Upper lobe of right lung (tissue), 1 donor: ENCODE data around the gene UBIAD1. TPM values are rescaled to one million over a fixed set of nuclear protein-coding genes. Genes with fewer than 3 reads are reported as not detected.
"Not testable (repeated sequence)": the region's sequence is repeated elsewhere in the genome, so short reads cannot be mapped to it uniquely, and the experiment has no call there.

ENCODE experiments used
- ATAC-seq: fragments of 200-7000 bp; cut with Tn5 transposase; one replicate; pipeline ENCODE4 v1.9.1; 2020; ENCODE audit warnings: mild to moderate bottlenecking, moderate library complexity
- DNase-seq: peaks from one replicate; pipeline ENCODE4 v3.0.0-alpha.2; 2020
- H3K27ac ChIP-seq: fragments of 200-600 bp; one replicate; pipeline ENCODE4 v1.8.0; 2022
- H3K27me3 ChIP-seq: fragments of 200-600 bp; one replicate; pipeline ENCODE4 v1.8.0; 2022; ENCODE audit warnings: mild to moderate bottlenecking
- H3K36me3 ChIP-seq: fragments of 200-600 bp; one replicate; pipeline ENCODE4 v1.8.0; 2022
- H3K4me1 ChIP-seq: fragments of 200-600 bp; one replicate; pipeline ENCODE4 v1.8.0; 2022
- H3K4me3 ChIP-seq: fragments of 200-600 bp; one replicate; pipeline ENCODE4 v1.8.0; 2022; ENCODE audit warnings: mild to moderate bottlenecking
- H3K9me3 ChIP-seq: fragments of 200-600 bp; one replicate; pipeline ENCODE4 v1.8.0; 2022
- CTCF ChIP-seq: fragments of 200-600 bp; IDR thresholded peaks from one replicate; pipeline ENCODE4 v1.8.0; 2022; ENCODE audit warnings: antibody characterized with exemption
- intact Hi-C: fragments of 100-400 bp; cut with DNase I; formaldehyde crosslinking; loops from one replicate; pipeline ENCODE4 v1.11.0; 2022
- total RNA-seq: library from RNA; stranded (reverse); fragmentation: NEBNext Ultra II Directional; extraction: Animal tissue kit (Norgen Biotek cat#: 25700); gene quantifications from one replicate; pipeline ENCODE4 v1.2.1, GENCODE V29; 2021
- donor health status: DM: no; HTN: yes; CAD: no; lungs with severe emphysema.

Gene UBIAD1
- total RNA-seq, 1 donor from 2014 or later = 15.3 TPM

- no peak overlapping the region for H3K4me3 ChIP-seq
- H3K27ac ChIP-seq = no peak overlapping the region
- H3K9me3 ChIP-seq = no peaks in the 10 kb centered on the region
- no peak for ATAC-seq
- no peak for DNase-seq
- H3K27me3 ChIP-seq = no peaks in the 10 kb centered on the region
- H3K4me1 ChIP-seq = no peaks in the 10 kb centered on the region
- intact Hi-C loops = no loop called here
- no peak for TF ChIP-seq CTCF
- H3K36me3 ChIP-seq = peaks cover 35% of the 10 kb centered on the region
These were observed 16.1 kb downstream of the UBIAD1 start for GRCh38 chr1:11289064-11289463.

DNA sequence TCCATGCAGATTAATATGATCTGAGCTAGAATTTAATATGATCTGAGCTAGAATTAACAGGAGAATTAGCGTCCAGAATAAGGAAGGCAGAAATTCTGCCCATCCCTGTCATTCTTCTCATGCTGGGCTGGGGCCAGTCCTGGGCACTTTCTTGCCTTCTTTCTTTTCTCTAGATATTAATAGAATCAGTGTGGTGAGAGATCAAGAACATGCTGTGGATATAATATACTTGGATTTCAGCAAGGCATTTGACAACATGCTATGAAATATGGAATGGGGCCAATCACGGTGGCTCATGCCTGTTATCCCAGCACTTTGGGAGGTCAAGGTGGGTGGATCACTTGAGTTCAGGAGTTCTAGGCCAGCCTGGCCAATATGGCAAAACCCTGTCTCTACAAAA, 18.1 kb downstream of the UBIAD1 start:
- H3K4me3 ChIP-seq = no peak overlapping the region
- no peaks in the 10 kb centered on the region for H3K27me3 ChIP-seq
- TF ChIP-seq CTCF = no peak
- ATAC-seq (no peak), DNase-seq (no peak)
- H3K9me3 ChIP-seq = no peaks in the 10 kb centered on the region
- H3K36me3 ChIP-seq = peaks cover 37% of the 10 kb centered on the region
- H3K27ac ChIP-seq = no peak overlapping the region
- no peaks in the 10 kb centered on the region for H3K4me1 ChIP-seq
- intact Hi-C loops = no loop called here

DNA sequence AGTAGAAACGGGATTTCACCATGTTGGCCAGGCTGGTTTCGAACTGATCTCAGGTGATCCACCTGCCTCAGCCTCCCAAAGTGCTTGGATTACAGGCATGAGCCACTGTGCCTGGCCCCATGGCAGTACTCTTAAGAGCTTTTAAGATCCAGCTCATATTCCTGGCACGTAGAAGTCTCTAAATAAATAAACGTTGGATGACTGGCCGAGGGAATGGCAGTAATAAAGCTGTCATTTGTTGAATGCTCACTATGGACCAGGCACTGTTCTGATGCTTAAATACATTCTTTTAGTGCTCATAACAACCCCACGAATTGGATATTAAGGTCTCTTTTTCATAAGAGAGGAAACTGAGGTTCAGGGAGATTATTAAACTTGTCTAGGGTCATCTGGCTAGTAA, 20.9 kb downstream of the UBIAD1 start:
- ATAC-seq (no peak), DNase-seq (no peak)
- Histone ChIP-seq H3K27ac (no peak overlapping the region), H3K36me3 (peaks cover 25% of the 10 kb centered on the region), H3K4me3 (no peak overlapping the region), H3K4me1 (no peaks in the 10 kb centered on the region), H3K9me3 (no peaks in the 10 kb centered on the region), H3K27me3 (no peaks in the 10 kb centered on the region)
- no peak for TF ChIP-seq CTCF
- intact Hi-C loops = no loop called here

- no peaks in the 10 kb centered on the region for H3K27me3 ChIP-seq
- intact Hi-C loops = no loop called here
- no peak overlapping the region for H3K27ac ChIP-seq
- TF ChIP-seq CTCF = no peak
- DNase-seq (no peak), ATAC-seq (no peak)
- H3K36me3 ChIP-seq = peaks cover 21% of the 10 kb centered on the region
- no peaks in the 10 kb centered on the region for H3K9me3 ChIP-seq
- peaks cover 5% of the 10 kb centered on the region for H3K4me1 ChIP-seq
- H3K4me3 ChIP-seq = no peak overlapping the region
These were observed 22.0 kb downstream of the UBIAD1 start for GRCh38 chr1:11294951-11295350.

- DNase-seq (no peak), ATAC-seq (no peak)
- intact Hi-C loops = no loop called here
These were observed 22.9 kb downstream of the UBIAD1 start for GRCh38 chr1:11295905-11296304.

DNA sequence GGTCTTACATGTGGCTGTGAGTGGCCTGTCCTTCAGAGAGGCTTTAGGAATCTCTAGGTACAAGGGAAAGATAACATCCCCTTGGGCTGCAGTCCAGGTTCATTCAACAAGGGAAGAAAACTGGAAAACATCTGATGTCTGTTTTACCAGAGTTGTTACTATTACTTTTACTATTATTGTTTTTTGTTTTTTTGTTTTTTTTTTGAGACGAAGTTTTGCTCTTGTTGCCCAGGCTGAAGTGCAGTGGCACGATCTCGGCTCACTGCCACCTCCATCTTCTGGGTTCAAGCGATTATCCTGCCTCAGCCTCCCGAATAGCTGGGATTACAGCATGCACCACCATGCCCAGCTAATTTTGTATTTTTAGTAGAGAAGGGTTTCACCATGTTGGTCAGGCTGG, 24.8 kb downstream of the UBIAD1 start:
- H3K4me3 ChIP-seq, H3K9me3 ChIP-seq, H3K4me1 ChIP-seq, H3K27ac ChIP-seq, intact Hi-C loops, DNase-seq, H3K27me3 ChIP-seq, ATAC-seq: not testable (repeated sequence)
- peaks cover 13% of the 10 kb centered on the region for H3K36me3 ChIP-seq

More at GRCh38 chr1:11295905-11296304, 22.9 kb downstream of the UBIAD1 start:
- Histone ChIP-seq H3K27ac (no peak overlapping the region), H3K4me1 (peaks cover 5% of the 10 kb centered on the region), H3K4me3 (no peak overlapping the region), H3K9me3 (no peaks in the 10 kb centered on the region), H3K36me3 (peaks cover 13% of the 10 kb centered on the region), H3K27me3 (no peaks in the 10 kb centered on the region)
- TF ChIP-seq CTCF = no peak
